Retinal pigment epithelial cell (primary cell): ENCODE measurements around the gene CXCL17.

Source experiments
- DNase-seq: peaks from one replicate; pipeline ENCODE4 v3.0.0-alpha.2; 2010; ENCODE audit warnings: low read depth
- H3K4me3 ChIP-seq: 2 replicates; pipeline ENCODE4 v1.5.1; 2011; ENCODE audit warnings: mild to moderate bottlenecking, low read length, control low read depth, moderate library complexity
- TF ChIP-seq, protein P1 (sequence below): conservative IDR thresholded peaks from 2 replicates; pipeline ENCODE4 v1.5.1; 2011; ENCODE audit warnings: low read depth, low read length, control low read depth, inconsistent platforms

Gene CXCL17

DNA sequence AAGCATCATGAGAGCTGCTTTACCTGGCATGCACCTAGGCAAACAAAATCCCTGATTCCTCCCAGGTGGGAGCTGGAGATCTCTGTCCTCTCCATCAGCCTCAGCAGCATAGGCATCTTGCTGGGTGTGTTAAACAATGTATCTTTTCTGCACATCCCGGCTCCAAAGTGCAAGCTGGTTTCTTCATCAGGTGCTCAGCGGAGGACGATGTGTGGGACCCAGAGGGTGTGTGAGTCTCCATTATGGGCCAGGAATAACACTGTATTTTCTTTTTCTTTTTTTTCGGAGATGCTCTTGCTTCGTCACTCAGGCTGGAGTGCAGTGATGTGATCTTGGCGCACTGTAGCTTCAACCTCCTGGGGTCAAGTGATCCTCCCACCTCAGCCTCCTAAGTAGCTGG, 62.6 kb downstream of the CXCL17 start:
- H3K4me3 ChIP-seq = no peak overlapping the region
- DNase-seq = no peak
- TF ChIP-seq, protein P1, sequence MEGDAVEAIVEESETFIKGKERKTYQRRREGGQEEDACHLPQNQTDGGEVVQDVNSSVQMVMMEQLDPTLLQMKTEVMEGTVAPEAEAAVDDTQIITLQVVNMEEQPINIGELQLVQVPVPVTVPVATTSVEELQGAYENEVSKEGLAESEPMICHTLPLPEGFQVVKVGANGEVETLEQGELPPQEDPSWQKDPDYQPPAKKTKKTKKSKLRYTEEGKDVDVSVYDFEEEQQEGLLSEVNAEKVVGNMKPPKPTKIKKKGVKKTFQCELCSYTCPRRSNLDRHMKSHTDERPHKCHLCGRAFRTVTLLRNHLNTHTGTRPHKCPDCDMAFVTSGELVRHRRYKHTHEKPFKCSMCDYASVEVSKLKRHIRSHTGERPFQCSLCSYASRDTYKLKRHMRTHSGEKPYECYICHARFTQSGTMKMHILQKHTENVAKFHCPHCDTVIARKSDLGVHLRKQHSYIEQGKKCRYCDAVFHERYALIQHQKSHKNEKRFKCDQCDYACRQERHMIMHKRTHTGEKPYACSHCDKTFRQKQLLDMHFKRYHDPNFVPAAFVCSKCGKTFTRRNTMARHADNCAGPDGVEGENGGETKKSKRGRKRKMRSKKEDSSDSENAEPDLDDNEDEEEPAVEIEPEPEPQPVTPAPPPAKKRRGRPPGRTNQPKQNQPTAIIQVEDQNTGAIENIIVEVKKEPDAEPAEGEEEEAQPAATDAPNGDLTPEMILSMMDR = no peak
